ENCODE measurements around the gene WDFY4. TPM values are rescaled to one million over a fixed set of nuclear protein-coding genes. Genes with fewer than 3 reads are reported as not detected.
A peak's percentile ranks its signal among the peaks of the same experiment; 100 is the strongest.

The WDFY4 gene
- total and polyA plus RNA-seq, 9 of the 15 experiments (the other 6 are each of a cell fraction or from before 2014, with no cell fraction given): 0.01 to 0.02 (median 0.01) TPM; not detected in 6

- H3K27ac ChIP-seq (ENCODE audit: extremely low read depth, low read depth, low read length): no peak overlapping the region
- H3K27me3 ChIP-seq (ENCODE audit: control insufficient read depth in 2 of 2, insufficient read depth in 2 of 2, low read length in 2 of 2): peaks cover 25 to 62% of the 10 kb centered on the region in 2 experiments
- FAIRE-seq: no peak
- WGBS (ENCODE audit: insufficient coverage, low coverage, missing lambda C conversion rate): 1% methylated on average over 7 of the region's 7 CpGs
- CTCF ChIA-PET (ENCODE audit: low intra/inter-chr PET ratio): no interaction called here
- H3K79me2 ChIP-seq (ENCODE audit: control insufficient read depth, insufficient read depth, low read length): no peaks in the 10 kb centered on the region
- in situ Hi-C loops (cut with MboI) (no loop called here), intact Hi-C loops (cut with micrococcal nuclease) (no loop called here)
- peak in 1 of 4 experiments; percentile 25 for DNase-seq (ENCODE audit: extremely low read depth in 1 of 4, low spot score in 3 of 4)
- no peaks in the 10 kb centered on the region for H3K9me3 ChIP-seq (replicated peaks; ENCODE audit: control insufficient read depth, insufficient read depth, low read depth, low read length)
- H3K9ac ChIP-seq (ENCODE audit: insufficient read depth in 1 of 2, low read depth in 2 of 2, low read length in 2 of 2): no peak overlapping the region
- H4K20me1 ChIP-seq (replicated peaks; ENCODE audit: control insufficient read depth, insufficient read depth, low read length): 0 out of 2 replicates have a peak, but pooled peaks cover 3% of the 10 kb centered on the region
- H2AFZ ChIP-seq (ENCODE audit: low read depth, low read length): no peak overlapping the region
- H3K4me1 ChIP-seq (replicated peaks in 1 of 2; ENCODE audit: control insufficient read depth in 2 of 2, insufficient read depth in 2 of 2, low read length in 2 of 2): no peaks in the 10 kb centered on the region
- no peaks in the 10 kb centered on the region for H3K9me1 ChIP-seq (ENCODE audit: control insufficient read depth, insufficient read depth, low read length)
- POLR2A ChIA-PET: no interaction called here
- H3K36me3 ChIP-seq (ENCODE audit: control insufficient read depth, insufficient read depth, low read length): no peaks in the 10 kb centered on the region
- no TSS peak for BruUV-seq (replicated peaks)
- no peak for TF ChIP-seq HSF4 (CRISPR knock-in tag; IDR thresholded peaks at IDR 0.05; ENCODE audit: borderline replicate concordance)
- TF ChIP-seq EHMT2 (IDR thresholded peaks at IDR 0.05): no peak
- no peak for TF ChIP-seq KDM5B (IDR thresholded peaks at IDR 0.05; ENCODE audit: insufficient replicate concordance, low read depth, low read length)
- no peak for TF ChIP-seq ZBTB34 (CRISPR knock-in tag; IDR thresholded peaks at IDR 0.05)
- TF ChIP-seq ZNF134 (CRISPR knock-in tag; conservative IDR thresholded peaks at IDR 0.05): no peak
- TF ChIP-seq FOSL1 (tag; conservative IDR thresholded peaks at IDR 0.05): no peak
- ATAC-seq: no peak
- no peak overlapping the region for H3K4me3 ChIP-seq
- H3K4me2 ChIP-seq (ENCODE audit: insufficient read depth, low read length): no peak overlapping the region
These were observed 267.0 kb downstream of the WDFY4 start for GRCh38 chr10:48951707-48952106.
